Hepatocyte (in vitro differentiated cells): Measurements from ENCODE around the gene C2orf92.

Source experiments
- EZH2 ChIP-seq: fragments of 200-600 bp; sonication (generic); IDR thresholded peaks from 2 replicates; pipeline ENCODE4 v1.6.1; 2016; ENCODE audit warnings: antibody characterized with exemption, mild to moderate bottlenecking, borderline replicate concordance
- EZH2phosphoT487 ChIP-seq: fragments of 200-600 bp; sonication (generic); IDR thresholded peaks from one replicate; pipeline ENCODE4 v1.6.1; 2018; ENCODE audit warnings: antibody characterized with exemption, mild to moderate bottlenecking, low read depth, moderate library complexity; ENCODE audit not compliant: unreplicated experiment, severe bottlenecking
- TF ChIP-seq, protein P1 (sequence below): fragments of 200-600 bp; sonication (generic); IDR thresholded peaks from 2 replicates; pipeline ENCODE4 v1.5.1; 2016; ENCODE audit warnings: antibody characterized with exemption, mild to moderate bottlenecking; ENCODE audit not compliant: poor library complexity

DNA sequence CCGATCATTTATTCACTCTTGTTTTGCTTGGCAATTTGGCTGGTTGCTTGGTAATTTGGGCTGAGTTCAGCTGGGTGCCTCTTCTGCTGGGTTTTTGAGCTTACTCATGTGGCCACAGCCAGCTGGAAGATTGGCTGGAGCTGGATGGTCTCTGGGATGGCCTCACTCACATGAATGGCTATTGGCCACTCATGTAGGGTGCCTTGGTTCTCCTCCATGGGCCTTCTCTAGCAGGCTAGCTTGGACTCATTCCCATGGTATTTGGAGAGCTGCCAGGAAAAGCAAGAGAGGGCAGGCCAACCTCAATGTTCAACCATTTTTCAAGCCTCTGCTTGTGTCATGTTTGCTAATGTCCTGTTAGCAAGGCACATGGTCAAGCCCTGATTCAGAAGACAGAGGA lies 60.7 kb downstream of the C2orf92 start:
- TF ChIP-seq, protein P1, sequence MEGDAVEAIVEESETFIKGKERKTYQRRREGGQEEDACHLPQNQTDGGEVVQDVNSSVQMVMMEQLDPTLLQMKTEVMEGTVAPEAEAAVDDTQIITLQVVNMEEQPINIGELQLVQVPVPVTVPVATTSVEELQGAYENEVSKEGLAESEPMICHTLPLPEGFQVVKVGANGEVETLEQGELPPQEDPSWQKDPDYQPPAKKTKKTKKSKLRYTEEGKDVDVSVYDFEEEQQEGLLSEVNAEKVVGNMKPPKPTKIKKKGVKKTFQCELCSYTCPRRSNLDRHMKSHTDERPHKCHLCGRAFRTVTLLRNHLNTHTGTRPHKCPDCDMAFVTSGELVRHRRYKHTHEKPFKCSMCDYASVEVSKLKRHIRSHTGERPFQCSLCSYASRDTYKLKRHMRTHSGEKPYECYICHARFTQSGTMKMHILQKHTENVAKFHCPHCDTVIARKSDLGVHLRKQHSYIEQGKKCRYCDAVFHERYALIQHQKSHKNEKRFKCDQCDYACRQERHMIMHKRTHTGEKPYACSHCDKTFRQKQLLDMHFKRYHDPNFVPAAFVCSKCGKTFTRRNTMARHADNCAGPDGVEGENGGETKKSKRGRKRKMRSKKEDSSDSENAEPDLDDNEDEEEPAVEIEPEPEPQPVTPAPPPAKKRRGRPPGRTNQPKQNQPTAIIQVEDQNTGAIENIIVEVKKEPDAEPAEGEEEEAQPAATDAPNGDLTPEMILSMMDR, result no peak
- no peak for TF ChIP-seq EZH2
- no peak for TF ChIP-seq EZH2phosphoT487
